WTC11 (cell line): ENCODE data around the gene SMIM41.

ENCODE experiments used
- CBFB ChIP-seq: sonication (generic); formaldehyde crosslinking; IDR thresholded peaks from 2 replicates; pipeline ENCODE4 v1.8.1; 2022; ENCODE audit warnings: mild to moderate bottlenecking, low read depth, missing genetic modification reagents
- ZNF121 ChIP-seq: sonication (generic); formaldehyde crosslinking; IDR thresholded peaks from 2 replicates; pipeline ENCODE4 v1.8.0; 2023; ENCODE audit warnings: missing genetic modification reagents
- TF ChIP-seq, protein P1 (sequence below): fragments of 200-600 bp; IDR thresholded peaks from 2 replicates; pipeline ENCODE4 v1.8.0; 2022; ENCODE audit warnings: antibody characterized with exemption
- TF ChIP-seq, protein P2 (sequence below): sonication (generic); formaldehyde crosslinking; IDR thresholded peaks from 2 replicates; pipeline ENCODE4 v1.8.0; 2022; ENCODE audit warnings: mild to moderate bottlenecking, missing genetic modification reagents

DNA sequence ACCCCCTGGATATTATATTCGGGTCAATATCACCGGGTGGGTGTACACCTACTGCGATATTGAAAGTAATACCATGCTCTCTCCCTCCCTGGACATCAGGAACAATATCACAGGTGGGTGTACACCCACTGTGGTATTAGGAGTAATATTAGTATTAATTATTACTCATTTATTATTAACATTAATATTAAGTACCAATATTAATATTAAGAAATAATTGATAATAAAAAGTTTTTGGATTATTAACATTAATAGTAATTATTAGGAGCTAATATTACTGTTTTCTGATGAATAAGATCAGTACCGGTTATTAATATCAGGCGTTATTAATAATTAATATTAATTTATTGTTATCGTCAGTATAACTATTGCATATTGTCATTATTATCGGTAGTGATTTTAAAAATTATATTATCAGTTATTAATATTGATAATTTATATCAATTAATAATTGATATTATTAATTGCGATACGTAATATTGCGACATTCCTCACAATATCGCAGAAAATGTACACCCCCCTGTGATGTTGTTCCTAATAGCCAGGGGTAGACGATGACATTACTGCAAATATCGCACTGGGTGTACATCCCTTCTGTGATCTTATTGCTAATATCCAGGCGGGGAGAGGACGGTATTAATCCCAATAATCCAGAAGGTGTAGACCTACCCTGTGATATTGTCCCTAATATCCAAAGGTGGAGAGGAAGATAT, 17.0 kb downstream of the SMIM41 start:
- TF ChIP-seq, protein P1, sequence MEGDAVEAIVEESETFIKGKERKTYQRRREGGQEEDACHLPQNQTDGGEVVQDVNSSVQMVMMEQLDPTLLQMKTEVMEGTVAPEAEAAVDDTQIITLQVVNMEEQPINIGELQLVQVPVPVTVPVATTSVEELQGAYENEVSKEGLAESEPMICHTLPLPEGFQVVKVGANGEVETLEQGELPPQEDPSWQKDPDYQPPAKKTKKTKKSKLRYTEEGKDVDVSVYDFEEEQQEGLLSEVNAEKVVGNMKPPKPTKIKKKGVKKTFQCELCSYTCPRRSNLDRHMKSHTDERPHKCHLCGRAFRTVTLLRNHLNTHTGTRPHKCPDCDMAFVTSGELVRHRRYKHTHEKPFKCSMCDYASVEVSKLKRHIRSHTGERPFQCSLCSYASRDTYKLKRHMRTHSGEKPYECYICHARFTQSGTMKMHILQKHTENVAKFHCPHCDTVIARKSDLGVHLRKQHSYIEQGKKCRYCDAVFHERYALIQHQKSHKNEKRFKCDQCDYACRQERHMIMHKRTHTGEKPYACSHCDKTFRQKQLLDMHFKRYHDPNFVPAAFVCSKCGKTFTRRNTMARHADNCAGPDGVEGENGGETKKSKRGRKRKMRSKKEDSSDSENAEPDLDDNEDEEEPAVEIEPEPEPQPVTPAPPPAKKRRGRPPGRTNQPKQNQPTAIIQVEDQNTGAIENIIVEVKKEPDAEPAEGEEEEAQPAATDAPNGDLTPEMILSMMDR, result no peak
- no peak for TF ChIP-seq ZNF121 (CRISPR knock-in tag)
- no peak for TF ChIP-seq CBFB (CRISPR knock-in tag)
- TF ChIP-seq, protein P2, sequence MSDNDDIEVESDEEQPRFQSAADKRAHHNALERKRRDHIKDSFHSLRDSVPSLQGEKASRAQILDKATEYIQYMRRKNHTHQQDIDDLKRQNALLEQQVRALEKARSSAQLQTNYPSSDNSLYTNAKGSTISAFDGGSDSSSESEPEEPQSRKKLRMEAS (CRISPR knock-in tag), result no peak
